Activated T-cell treated with anti-CD3 and anti-CD28 coated beads, Interleukin-2, amount 50 U/mL, for 4 hours (primary cell): ENCODE data around the gene ERC1. TPM values are rescaled to one million over a fixed set of nuclear protein-coding genes. Genes with fewer than 3 reads are reported as not detected.

Experiments used
- ATAC-seq, 2 donors: fragments of 200-7000 bp; cut with Tn5 transposase; one replicate each; pipeline ENCODE4 v1.10.0; 2021
- DNase-seq: peaks from one replicate; pipeline ENCODE4 v3.0.0-alpha.2; 2020
- H3K27me3 Mint-ChIP-seq: one replicate; pipeline ENCODE4 v1.8.0; 2021; ENCODE audit warnings: low read depth, mixed read lengths
- H3K36me3 Mint-ChIP-seq: one replicate; pipeline ENCODE4 v1.8.0; 2022; ENCODE audit warnings: mixed read lengths; ENCODE audit not compliant: insufficient read depth
- H3K4me1 Mint-ChIP-seq: one replicate; pipeline ENCODE4 v1.8.0; 2021; ENCODE audit warnings: low read depth, mixed read lengths
- H3K4me3 Mint-ChIP-seq: one replicate; pipeline ENCODE4 v1.8.0; 2021; ENCODE audit warnings: mild to moderate bottlenecking, moderate library complexity, mixed read lengths
- H3K9me3 Mint-ChIP-seq: one replicate; pipeline ENCODE4 v1.8.0; 2021; ENCODE audit warnings: mixed read lengths
- total RNA-seq, 3 donors: library from RNA; stranded (reverse); gene quantifications; one replicate each; pipeline ENCODE4 v1.2.1, GENCODE V29; 2021

Gene ERC1
- total RNA-seq, 3 donors from 2014 or later: 18.7 to 21.9 (median 20.6) TPM

DNA sequence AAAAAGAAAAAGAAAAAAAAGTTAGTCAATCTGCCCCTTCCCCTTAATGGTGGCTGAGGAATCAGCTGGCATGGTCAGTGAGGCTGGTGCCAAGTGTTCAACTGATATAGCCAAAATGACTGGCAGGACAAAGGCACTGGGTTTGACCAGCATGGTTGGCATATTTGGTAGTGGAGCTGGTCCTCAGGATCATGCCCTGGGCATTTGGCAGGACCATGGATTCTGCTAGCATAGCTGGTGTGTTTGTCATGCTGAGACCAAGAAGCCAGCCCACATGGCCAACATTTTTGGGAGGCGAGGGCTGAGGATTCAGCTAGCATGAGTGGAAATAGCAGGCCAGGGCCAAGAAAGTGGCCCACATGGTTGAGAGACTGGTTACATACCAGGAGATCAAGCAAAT is 466.9 kb downstream of the ERC1 start:
- Mint-ChIP-seq H3K9me3 (no peaks in the 10 kb centered on the region), H3K4me1 (no peaks in the 10 kb centered on the region), H3K27me3 (no peaks in the 10 kb centered on the region), H3K36me3 (peaks cover 25% of the 10 kb centered on the region), H3K4me3 (no peak overlapping the region)
- DNase-seq (no peak), ATAC-seq (no peak)

DNA sequence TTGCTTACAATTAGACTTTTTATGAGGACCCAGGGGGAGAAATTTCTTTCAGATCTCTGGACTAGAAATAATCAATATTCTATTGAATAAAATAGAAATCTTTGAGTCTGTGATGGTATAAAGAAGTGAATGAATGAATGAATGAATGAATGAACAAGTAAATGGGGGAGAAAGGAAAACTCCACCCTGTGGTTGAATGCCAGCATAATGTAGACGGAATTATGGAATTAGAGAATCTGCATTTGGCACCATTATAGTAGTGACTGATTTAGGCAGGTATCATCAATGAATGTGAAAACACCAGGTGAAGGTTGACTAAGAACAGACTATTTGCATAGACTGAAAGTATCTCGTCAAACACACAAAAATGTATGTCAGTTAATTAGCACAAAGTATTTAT is 468.3 kb downstream of the ERC1 start:
- no peaks in the 10 kb centered on the region for H3K4me1 Mint-ChIP-seq
- DNase-seq (no peak), ATAC-seq (no peak)
- peaks cover 20% of the 10 kb centered on the region for H3K36me3 Mint-ChIP-seq
- H3K4me3 Mint-ChIP-seq: no peak overlapping the region
- H3K27me3 Mint-ChIP-seq: no peaks in the 10 kb centered on the region
- no peaks in the 10 kb centered on the region for H3K9me3 Mint-ChIP-seq

DNA sequence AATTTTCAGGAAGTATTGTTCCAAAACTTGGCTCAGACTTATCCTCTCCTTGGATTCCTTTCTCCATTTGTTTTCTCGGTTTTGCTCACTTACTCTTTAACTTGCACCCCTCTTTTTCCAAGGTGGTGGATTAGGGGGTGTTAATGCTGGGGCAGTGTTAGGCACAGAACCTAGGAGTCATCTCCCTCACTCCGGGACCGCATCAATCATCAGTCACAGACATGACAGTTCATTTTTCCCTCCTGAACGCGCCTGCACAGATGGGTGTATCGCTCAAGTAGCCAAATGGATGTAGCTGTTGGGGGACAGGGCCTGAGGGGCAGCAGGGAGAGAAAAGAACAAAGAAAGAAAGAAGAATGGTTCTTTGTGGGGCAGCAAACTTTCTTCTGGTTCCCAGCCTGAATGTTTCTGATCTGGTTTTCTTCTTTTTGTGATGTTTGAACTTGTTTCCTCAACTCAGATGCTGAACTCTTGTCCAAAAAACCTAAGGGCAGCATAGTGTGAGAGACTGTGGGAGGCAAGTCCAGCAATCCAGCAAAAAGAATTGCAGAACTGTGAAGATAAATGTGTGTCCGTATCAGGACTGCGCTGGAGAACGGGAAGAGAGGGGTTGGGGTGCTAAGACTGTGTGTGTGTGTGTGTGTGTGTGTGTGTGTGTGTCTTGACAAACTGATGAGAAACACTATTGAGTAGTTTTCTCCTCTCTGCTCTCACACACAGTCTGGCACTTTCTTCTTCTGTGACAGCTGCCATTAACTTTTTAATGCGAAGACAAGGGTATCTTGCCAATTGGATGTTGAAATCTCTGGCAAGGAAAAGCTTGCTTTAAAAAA is 472.3 kb downstream of the ERC1 start:
- H3K4me1 Mint-ChIP-seq: no peaks in the 10 kb centered on the region
- H3K27me3 Mint-ChIP-seq: no peaks in the 10 kb centered on the region
- H3K36me3 Mint-ChIP-seq: peaks cover 13% of the 10 kb centered on the region
- no peak for DNase-seq
- no peaks in the 10 kb centered on the region for H3K9me3 Mint-ChIP-seq
- ATAC-seq: no peak
- no peak overlapping the region for H3K4me3 Mint-ChIP-seq

DNA sequence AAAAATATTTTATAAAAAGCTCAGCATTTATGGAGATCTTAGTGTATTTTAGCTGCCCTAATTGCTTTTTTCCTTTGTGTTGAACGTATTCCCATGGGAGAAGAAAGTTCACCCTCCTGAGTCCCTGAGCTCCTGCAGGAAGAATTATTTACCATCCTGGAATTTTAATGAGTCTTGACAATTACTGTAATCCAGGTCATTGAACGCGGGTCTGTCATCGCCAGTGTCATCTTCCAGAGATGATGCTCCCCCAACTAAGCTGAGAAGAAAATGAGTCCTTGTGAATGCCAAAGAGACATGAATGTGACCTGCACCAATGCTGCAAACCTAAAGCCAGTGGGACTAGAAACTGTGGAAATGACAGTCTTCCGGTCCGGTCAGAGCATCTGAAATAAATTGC is 473.9 kb downstream of the ERC1 start:
- Mint-ChIP-seq H3K27me3 (no peaks in the 10 kb centered on the region), H3K4me3 (no peak overlapping the region), H3K4me1 (no peaks in the 10 kb centered on the region), H3K9me3 (no peaks in the 10 kb centered on the region), H3K36me3 (peaks cover 13% of the 10 kb centered on the region)
- ATAC-seq (no peak), DNase-seq (no peak)

DNA sequence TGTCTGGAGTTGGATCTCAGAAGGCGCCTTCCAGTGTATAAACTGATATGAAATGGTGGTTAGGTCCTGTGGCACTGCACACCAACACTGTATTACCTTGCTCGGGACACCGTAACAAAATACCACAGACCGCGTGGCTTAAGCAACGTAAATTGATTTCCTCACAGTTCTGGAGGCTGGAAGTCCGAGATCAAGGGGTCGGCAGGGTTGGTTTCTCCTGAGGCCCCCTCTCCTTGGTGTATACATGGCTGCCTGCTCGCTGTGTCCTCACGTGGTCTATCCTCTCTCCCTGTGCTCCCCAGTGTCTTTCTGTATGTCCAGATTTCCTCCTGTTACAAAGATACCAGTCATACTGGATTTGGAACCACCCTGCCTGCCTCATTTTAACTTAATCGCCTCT is 475.0 kb downstream of the ERC1 start:
- no peaks in the 10 kb centered on the region for H3K27me3 Mint-ChIP-seq
- peaks cover under 1% of the 10 kb centered on the region for H3K4me1 Mint-ChIP-seq
- H3K9me3 Mint-ChIP-seq: no peaks in the 10 kb centered on the region
- DNase-seq (no peak), ATAC-seq (no peak)
- H3K4me3 Mint-ChIP-seq: no peak overlapping the region
- H3K36me3 Mint-ChIP-seq: peaks cover 19% of the 10 kb centered on the region

DNA sequence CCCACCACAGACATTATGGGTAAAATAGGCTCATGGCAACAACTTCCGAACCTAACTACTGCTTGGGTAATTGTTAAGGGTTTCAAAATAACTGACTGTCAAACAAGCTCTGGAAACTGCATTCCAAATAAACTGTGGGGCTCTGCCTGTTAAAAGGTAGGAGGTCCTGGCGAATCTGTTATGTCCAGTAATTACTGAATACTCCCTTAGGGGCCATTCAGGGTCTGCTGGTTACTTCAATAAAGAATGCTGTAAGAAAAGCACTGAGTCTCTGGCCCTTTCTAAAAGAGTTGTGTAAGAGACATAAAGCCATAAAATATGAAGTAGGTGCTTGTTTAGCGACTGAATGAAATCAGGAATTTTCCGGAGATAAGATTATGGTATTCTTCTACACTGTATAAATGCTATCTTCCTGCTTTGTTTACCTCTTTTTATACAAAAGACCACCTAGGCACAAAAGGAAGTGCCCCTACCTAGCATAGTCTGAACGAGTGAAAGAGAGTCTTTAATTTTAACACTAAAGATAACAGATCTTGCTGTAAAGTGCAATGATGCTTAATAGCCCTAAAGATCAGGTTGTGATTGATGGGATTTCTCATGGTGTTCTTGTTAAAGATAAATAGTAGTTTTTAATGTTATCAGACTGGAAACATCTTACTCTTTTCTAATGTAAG is 475.6 kb downstream of the ERC1 start:
- Mint-ChIP-seq H3K36me3 (peaks cover 20% of the 10 kb centered on the region), H3K9me3 (no peaks in the 10 kb centered on the region), H3K4me3 (no peak overlapping the region), H3K4me1 (peaks cover 3% of the 10 kb centered on the region), H3K27me3 (no peaks in the 10 kb centered on the region)
- ATAC-seq (no peak), DNase-seq (no peak)

DNA sequence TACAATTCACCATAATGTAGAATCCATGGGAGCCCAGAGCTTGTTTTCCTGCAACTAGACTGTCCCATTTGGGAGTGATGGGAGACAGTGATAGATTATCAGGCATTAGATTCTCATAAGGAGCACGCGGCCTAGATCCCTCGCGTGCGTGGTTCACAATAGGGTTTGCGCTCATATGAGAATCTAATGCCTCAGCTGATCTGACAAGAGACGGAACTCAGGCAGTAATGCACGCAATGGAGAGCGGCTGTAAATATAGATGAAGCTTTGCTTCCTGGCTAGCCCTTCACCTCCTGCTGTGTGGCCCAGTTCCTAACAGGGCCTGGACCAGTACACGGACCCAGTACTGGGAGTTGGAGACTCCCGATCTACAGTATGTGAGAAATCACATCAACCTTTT is 476.7 kb downstream of the ERC1 start:
- Mint-ChIP-seq H3K9me3 (no peaks in the 10 kb centered on the region), H3K4me3 (no peak overlapping the region), H3K27me3 (no peaks in the 10 kb centered on the region), H3K4me1 (peaks cover 4% of the 10 kb centered on the region), H3K36me3 (peaks cover 20% of the 10 kb centered on the region)
- DNase-seq: no peak
- no peak for ATAC-seq

DNA sequence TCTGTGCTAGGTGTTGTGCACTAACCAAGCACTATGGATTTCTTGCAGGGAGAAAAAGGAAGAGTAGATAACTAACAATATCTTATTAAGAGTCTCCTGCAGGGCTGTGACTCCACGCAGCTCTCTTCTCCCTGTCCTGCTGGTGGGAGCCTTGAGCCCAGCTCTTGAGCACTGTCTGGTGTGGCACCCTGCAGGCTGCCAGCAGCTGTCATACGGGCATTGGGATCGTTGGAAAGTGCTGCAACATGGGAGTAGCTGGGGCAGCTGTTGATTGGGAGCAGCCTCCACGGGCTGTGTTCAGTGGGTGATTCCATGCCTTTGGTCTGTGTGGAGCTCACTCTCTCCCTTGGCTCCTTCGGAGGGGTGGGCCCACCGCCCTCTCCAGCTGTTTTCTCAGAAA is 478.0 kb downstream of the ERC1 start:
- Mint-ChIP-seq H3K9me3 (no peaks in the 10 kb centered on the region), H3K36me3 (peaks cover 19% of the 10 kb centered on the region), H3K27me3 (no peaks in the 10 kb centered on the region), H3K4me1 (peaks cover 4% of the 10 kb centered on the region), H3K4me3 (no peak overlapping the region)
- ATAC-seq (no peak), DNase-seq (no peak)

DNA sequence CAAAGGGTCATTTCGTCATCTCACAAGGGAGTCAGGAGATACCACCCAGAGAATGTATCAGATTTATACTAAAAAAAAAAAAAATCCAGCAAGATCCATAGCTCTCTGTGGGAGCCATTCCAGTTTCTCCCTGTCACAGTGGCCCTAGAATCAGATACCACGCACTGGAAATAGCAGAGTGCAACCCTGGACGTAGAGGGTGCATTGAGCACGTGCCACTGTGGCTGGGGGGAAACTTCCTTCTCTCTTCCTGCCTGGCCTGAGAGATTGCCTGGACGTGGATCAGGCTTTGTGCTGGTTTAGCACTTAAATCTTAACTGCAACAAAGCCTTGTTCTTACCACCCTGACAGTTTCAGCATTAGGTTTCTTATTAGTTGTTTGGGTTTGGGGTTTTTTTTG is 479.0 kb downstream of the ERC1 start:
- no peaks in the 10 kb centered on the region for H3K9me3 Mint-ChIP-seq
- no peak for DNase-seq

DNA sequence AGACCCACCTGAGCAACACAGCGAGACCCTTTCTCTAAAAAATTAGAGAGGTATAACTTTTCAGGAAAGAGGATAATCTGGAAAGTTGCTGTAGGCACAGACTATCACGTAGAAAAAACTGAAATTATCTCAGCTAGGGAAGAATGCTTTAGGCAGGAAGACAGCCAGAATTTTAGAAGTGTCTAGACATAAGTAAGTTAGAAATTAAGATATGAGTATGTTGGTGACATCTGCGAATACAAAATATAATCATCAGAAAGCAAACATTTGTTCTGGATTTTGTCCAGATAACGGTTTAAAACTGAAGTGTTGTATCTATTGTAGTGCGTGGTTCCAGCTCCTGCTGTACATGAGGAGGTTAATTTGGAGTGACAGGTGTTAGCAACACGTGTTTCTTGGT is 480.2 kb downstream of the ERC1 start:
- no peak overlapping the region for H3K4me3 Mint-ChIP-seq
- DNase-seq: no peak
- no peak for ATAC-seq
- H3K9me3 Mint-ChIP-seq: no peaks in the 10 kb centered on the region
- peaks cover 7% of the 10 kb centered on the region for H3K36me3 Mint-ChIP-seq
- no peaks in the 10 kb centered on the region for H3K27me3 Mint-ChIP-seq
- H3K4me1 Mint-ChIP-seq: peaks cover 4% of the 10 kb centered on the region

More for the DNA sequence above, 479.0 kb downstream of the ERC1 start:
- Mint-ChIP-seq H3K27me3 (no peaks in the 10 kb centered on the region), H3K4me1 (peaks cover 4% of the 10 kb centered on the region), H3K4me3 (no peak overlapping the region), H3K36me3 (peaks cover 14% of the 10 kb centered on the region)
- no peak for ATAC-seq

DNA sequence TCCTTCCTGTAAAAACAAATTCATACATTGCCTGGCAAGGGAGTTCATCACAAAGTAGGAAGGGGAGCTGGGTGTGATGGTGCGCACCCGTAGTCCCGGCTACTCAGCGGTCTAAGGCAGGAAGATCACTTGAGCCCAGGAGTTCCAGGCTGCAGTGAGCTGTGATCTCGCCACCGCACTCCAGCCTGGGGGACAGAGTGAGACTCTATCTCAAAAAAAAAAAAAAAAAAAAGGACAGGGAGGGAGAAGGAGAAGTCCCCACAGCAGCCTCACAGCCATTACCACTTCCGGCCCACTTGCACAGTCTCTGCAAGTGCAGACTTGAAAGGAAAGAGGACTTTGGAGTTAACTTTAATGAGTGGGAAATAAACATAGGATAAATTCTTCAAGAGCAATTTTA is 482.4 kb downstream of the ERC1 start:
- peak in 1 of 2 donors; percentile 58 for ATAC-seq
- Mint-ChIP-seq H3K4me1 (peaks cover 4% of the 10 kb centered on the region), H3K9me3 (no peaks in the 10 kb centered on the region), H3K4me3 (peak overlapping the region; percentile 66), H3K36me3 (peaks cover 12% of the 10 kb centered on the region), H3K27me3 (no peaks in the 10 kb centered on the region)
- DNase-seq: no peak

DNA sequence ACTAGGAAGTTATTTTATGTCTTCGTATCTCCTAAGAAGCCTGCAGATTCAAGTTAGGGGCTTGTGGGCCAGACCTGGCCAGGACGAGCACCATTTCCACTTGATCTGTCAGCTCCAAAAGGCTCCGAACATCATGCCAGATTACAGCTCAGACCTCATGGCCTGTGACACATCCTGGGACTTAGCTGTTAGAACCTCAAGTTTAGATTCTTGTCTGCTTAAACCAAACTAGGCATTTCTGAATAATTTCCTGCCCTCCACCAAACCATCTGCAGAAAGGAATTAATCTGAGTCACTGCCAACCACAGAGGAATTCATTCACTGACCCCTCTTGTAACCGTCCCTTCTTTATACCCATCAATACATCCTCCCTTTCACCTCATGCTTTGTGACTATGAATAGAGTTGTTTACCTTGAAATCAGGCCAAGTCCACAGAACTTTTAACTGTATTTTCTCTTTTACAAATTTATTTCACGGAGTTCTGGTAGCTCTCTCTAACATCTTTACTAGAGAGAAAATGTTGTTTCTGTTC is 483.1 kb downstream of the ERC1 start:
- Mint-ChIP-seq H3K27me3 (no peaks in the 10 kb centered on the region), H3K4me3 (no peak overlapping the region), H3K36me3 (peaks cover 12% of the 10 kb centered on the region), H3K4me1 (peaks cover 4% of the 10 kb centered on the region), H3K9me3 (no peaks in the 10 kb centered on the region)
- DNase-seq: no peak
- peak; percentile 79 for ATAC-seq

DNA sequence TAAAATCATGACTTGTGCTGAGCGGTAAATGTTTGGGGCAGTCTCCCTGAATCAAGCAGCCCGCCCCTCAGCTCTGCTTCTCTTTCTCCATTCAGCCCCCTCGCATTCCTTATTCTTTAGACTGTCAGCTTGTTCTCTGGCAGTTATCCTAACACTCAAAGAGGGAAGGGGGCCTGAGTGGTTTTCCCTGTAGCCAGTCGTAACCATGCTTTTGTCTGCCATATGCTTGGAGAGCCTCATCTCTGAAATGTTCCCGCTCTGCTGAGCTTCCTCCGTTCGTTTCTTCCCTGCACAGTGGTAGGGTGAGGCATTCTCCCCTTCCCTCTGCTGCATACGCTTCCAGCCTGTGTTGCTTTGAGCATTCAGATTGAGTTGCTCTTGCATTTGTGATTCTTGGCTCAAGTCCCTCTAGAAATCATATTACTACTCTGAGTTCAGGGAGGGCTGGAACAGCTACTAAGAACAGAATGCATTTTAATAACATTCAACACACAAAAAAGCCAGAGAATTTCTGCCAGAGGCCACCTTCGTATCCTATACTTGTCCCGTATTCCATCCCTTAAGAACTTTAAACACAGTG is 483.6 kb downstream of the ERC1 start:
- ATAC-seq (no peak), DNase-seq (no peak)
- H3K4me1 Mint-ChIP-seq: peaks cover 4% of the 10 kb centered on the region
- H3K27me3 Mint-ChIP-seq: no peaks in the 10 kb centered on the region
- H3K36me3 Mint-ChIP-seq: peaks cover 12% of the 10 kb centered on the region
- H3K4me3 Mint-ChIP-seq: no peak overlapping the region
- no peaks in the 10 kb centered on the region for H3K9me3 Mint-ChIP-seq

DNA sequence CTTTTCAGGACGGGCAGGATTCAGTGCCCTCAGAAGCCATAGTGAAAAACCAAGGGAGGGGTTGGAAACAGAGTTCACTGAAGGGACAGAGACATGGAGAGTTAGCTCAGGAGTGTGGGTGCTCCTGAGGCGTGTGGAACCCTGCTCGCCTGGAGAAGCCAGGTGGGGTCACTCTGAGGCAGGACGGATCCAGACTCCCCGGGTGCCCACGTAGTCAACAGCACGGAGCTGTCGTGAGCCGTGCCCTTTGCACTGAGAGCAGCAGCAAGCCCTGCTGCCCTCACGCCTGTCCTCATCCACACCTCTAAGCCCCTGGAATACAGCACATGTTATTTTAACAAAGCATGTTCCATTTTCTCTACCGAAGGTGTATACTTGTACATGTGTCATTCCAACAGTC is 488.6 kb downstream of the ERC1 start:
- no peaks in the 10 kb centered on the region for H3K27me3 Mint-ChIP-seq
- no peaks in the 10 kb centered on the region for H3K9me3 Mint-ChIP-seq
- no peak for ATAC-seq

More for the DNA sequence above, 488.6 kb downstream of the ERC1 start:
- Mint-ChIP-seq H3K4me3 (no peak overlapping the region), H3K36me3 (peaks cover 10% of the 10 kb centered on the region), H3K4me1 (no peaks in the 10 kb centered on the region)
- no peak for DNase-seq
